ENCODE measurements around the gene ERCC5. TPM values are rescaled to one million over a fixed set of nuclear protein-coding genes. Genes with fewer than 3 reads are reported as not detected.

Gene ERCC5
- total RNA-seq, result 10 to 100 TPM; 21.6 to 47.4 (median 29.2) TPM
- long read RNA-seq, full-length matches to known transcripts, result 1 of 8 reads
- long read RNA-seq, partial matches to known transcripts, result 5 of 8 reads
- long read RNA-seq, other reads (novel, unspliced or antisense), result 2 of 8 reads

GRCh38 chr13:102845630-102846260 lies at the start of gene ERCC5:
Gene ERCC5 (plus strand): TSS chr13:102846032. CDS start chr13:102846267, 235 bp downstream.
- DNase-seq (peak; percentile 93 to 96 (median 96)), ATAC-seq (peak; percentile 89 to 96 (median 93))
- TF ChIP-seq POLR2A (IDR thresholded peaks at IDR 0.05) (peak; percentile 89), CTCF (IDR thresholded peaks at IDR 0.05) (peak in 2 of 4 donors; percentile 10 to 35)
- Histone ChIP-seq H3K4me3 (peak within 1 kb of the TSS; percentile 78 to 93 (median 90)), H3K27ac (peak within 1 kb of the TSS; percentile 84 to 97 (median 94)), H3K4me1 (peaks cover 0 to 20% (median 7%) of the 10 kb centered on the region in 4 donors), H3K27me3 (no peaks in the 10 kb centered on the region), H3K9me3 (no peaks in the 10 kb centered on the region), H3K36me3 (no peaks in the 10 kb centered on the region)
- WGBS (ENCODE audit: insufficient coverage, low coverage, low lambda C conversion rate, missing lambda C conversion rate), result 0% methylated on average over 26 of the region's 49 CpGs
- intact Hi-C loops (cut with DNase I), result loop anchor here in 1 of 2 donors (10.0 kb wide), 1 partner anchor 261 kb away; no protein-coding TSS in a partner anchor

GRCh38 chr13:102798581-102799425 lies 47.0 kb upstream of the ERCC5 start, which contains the start of the genes BIVM and POGLUT2:
Gene BIVM (plus strand): TSS chr13:102799119. CDS start chr13:102807268, 8,149 bp downstream.
Gene POGLUT2 (minus strand): TSS chr13:102798976. CDS start chr13:102798670, 306 bp downstream.
- TF ChIP-seq CTCF (IDR thresholded peaks at IDR 0.05), result no peak
- peak; percentile 69 for TF ChIP-seq POLR2A (IDR thresholded peaks at IDR 0.05)
- intact Hi-C loops (cut with DNase I), result no loop called here
- WGBS (ENCODE audit: insufficient coverage, low coverage, low lambda C conversion rate, missing lambda C conversion rate), result 0% methylated on average over 19 of the region's 72 CpGs
- Histone ChIP-seq H3K4me1 (peaks cover 0 to 8% (median 2%) of the 10 kb centered on the region in 4 donors), H3K4me3 (peak within 1 kb of the TSS; percentile 80 to 88 (median 85)), H3K36me3 (no peaks in the 10 kb centered on the region), H3K27ac (peak within 1 kb of the TSS; percentile 71 to 92 (median 89)), H3K9me3 (no peaks in the 10 kb centered on the region), H3K27me3 (no peaks in the 10 kb centered on the region)
- peak; percentile 93 to 96 (median 95) for DNase-seq
- peak; percentile 88 to 95 (median 92) for ATAC-seq

GRCh38 chr13:102799426-102800144 lies 46.2 kb upstream of the ERCC5 start:
- intact Hi-C loops (cut with DNase I), result no loop called here
- peaks cover 0 to 8% (median 2%) of the 10 kb centered on the region in 4 donors for H3K4me1 ChIP-seq
- H3K27ac ChIP-seq, result peak overlapping the region; percentile 71 to 92 (median 89)
- H3K36me3 ChIP-seq, result no peaks in the 10 kb centered on the region
- no peaks in the 10 kb centered on the region for H3K9me3 ChIP-seq
- no peak for TF ChIP-seq CTCF (IDR thresholded peaks at IDR 0.05)
- H3K4me3 ChIP-seq, result peak overlapping the region; percentile 80 to 88 (median 85)
- 0% methylated on average over 18 of the region's 69 CpGs for WGBS (ENCODE audit: insufficient coverage, low coverage, low lambda C conversion rate, missing lambda C conversion rate)
- ATAC-seq, result peak; percentile 36 to 59 (median 52)
- DNase-seq, result peak; percentile 51 to 71 (median 70)
- H3K27me3 ChIP-seq, result no peaks in the 10 kb centered on the region
